ENCODE measurements around the gene RGS6.
A peak's percentile ranks its signal among the peaks of the same experiment; 100 is the strongest.

RGS6 gene

GRCh38 chr14:72513965-72514659 lies 581.9 kb downstream of the RGS6 start:
- TF ChIP-seq ZNF384 (IDR thresholded peaks at IDR 0.05), result no peak
- TF ChIP-seq TARDBP (IDR thresholded peaks at IDR 0.05), result no peak
- TF ChIP-seq NFRKB (IDR thresholded peaks at IDR 0.05), result no peak
- TF ChIP-seq FOXK2 (IDR thresholded peaks at IDR 0.05), result no peak
- no peak for TF ChIP-seq SUZ12 (IDR thresholded peaks at IDR 0.05)
- no peak for TF ChIP-seq FOXA1 (IDR thresholded peaks at IDR 0.05)
- TF ChIP-seq CTBP1 (IDR thresholded peaks at IDR 0.05; ENCODE audit: borderline replicate concordance), result no peak
- TF ChIP-seq HDGF (IDR thresholded peaks at IDR 0.05; ENCODE audit: borderline replicate concordance), result no peak
- no peak for TF ChIP-seq L3MBTL2 (conservative IDR thresholded peaks at IDR 0.05)
- no peak for TF ChIP-seq ARNT (IDR thresholded peaks at IDR 0.05)
- TF ChIP-seq PKNOX1 (IDR thresholded peaks at IDR 0.05), result no peak
- TF ChIP-seq SP1 (IDR thresholded peaks at IDR 0.05), result no peak
- no peak for TF ChIP-seq LEF1 (IDR thresholded peaks at IDR 0.05; ENCODE audit: borderline replicate concordance)
- no peak for TF ChIP-seq BHLHE40 (IDR thresholded peaks at IDR 0.05; ENCODE audit: borderline replicate concordance)
- no peak for TF ChIP-seq FOXM1 (IDR thresholded peaks at IDR 0.05; ENCODE audit: borderline replicate concordance)
- TF ChIP-seq ELF4 (IDR thresholded peaks at IDR 0.05), result no peak
- CTCF ChIA-PET, result interaction anchor here (0.5 to 6.2 kb wide), 25 partner anchors 9 to 489 kb away, joined by 3 to 86 read pairs (median 4); partner anchors contain the start of genes DCAF4 and DPF3
- POLR2A ChIA-PET, result interaction anchor here (1.6 kb wide), 1 partner anchor 394 kb away, joined by 7 read pairs; no protein-coding TSS in a partner anchor
- peak; percentile 57 for DNase-seq (ENCODE audit: extremely low spot score)

- TF ChIP-seq FOXA1 (IDR thresholded peaks at IDR 0.05) (no peak), TARDBP (IDR thresholded peaks at IDR 0.05) (no peak), CTBP1 (IDR thresholded peaks at IDR 0.05; ENCODE audit: borderline replicate concordance) (no peak), PKNOX1 (IDR thresholded peaks at IDR 0.05) (no peak), BHLHE40 (IDR thresholded peaks at IDR 0.05; ENCODE audit: borderline replicate concordance) (no peak), L3MBTL2 (conservative IDR thresholded peaks at IDR 0.05) (no peak), SUZ12 (IDR thresholded peaks at IDR 0.05) (no peak), LEF1 (IDR thresholded peaks at IDR 0.05; ENCODE audit: borderline replicate concordance) (no peak), FOXM1 (IDR thresholded peaks at IDR 0.05; ENCODE audit: borderline replicate concordance) (no peak), FOXK2 (IDR thresholded peaks at IDR 0.05) (no peak), ELF4 (IDR thresholded peaks at IDR 0.05) (no peak)
- CTCF ChIA-PET, result interaction anchor here (0.5 to 6.2 kb wide), 22 partner anchors 10 to 481 kb away, joined by 3 to 86 read pairs (median 5); partner anchors contain the start of genes DCAF4 and DPF3
- POLR2A ChIA-PET, result interaction anchor here (1.6 kb wide), 1 partner anchor 393 kb away, joined by 7 read pairs; no protein-coding TSS in a partner anchor
These were observed 582.4 kb downstream of the RGS6 start for GRCh38 chr14:72514660-72515025.

GRCh38 chr14:72515779-72516770 lies 583.8 kb downstream of the RGS6 start:
- CTCF ChIA-PET, result interaction anchor here (0.5 to 6.2 kb wide), 5 partner anchors 95 to 432 kb away, joined by 5 to 86 read pairs (median 6); partner anchors contain the start of gene DPF3
- TF ChIP-seq HDGF (IDR thresholded peaks at IDR 0.05; ENCODE audit: borderline replicate concordance) (no peak), CTBP1 (IDR thresholded peaks at IDR 0.05; ENCODE audit: borderline replicate concordance) (no peak), FOXK2 (IDR thresholded peaks at IDR 0.05) (no peak), FOXA1 (IDR thresholded peaks at IDR 0.05) (no peak), L3MBTL2 (conservative IDR thresholded peaks at IDR 0.05) (no peak), ARNT (IDR thresholded peaks at IDR 0.05) (no peak), SUZ12 (IDR thresholded peaks at IDR 0.05) (no peak), NFRKB (IDR thresholded peaks at IDR 0.05) (no peak), FOXM1 (IDR thresholded peaks at IDR 0.05; ENCODE audit: borderline replicate concordance) (no peak), PKNOX1 (IDR thresholded peaks at IDR 0.05) (no peak), BHLHE40 (IDR thresholded peaks at IDR 0.05; ENCODE audit: borderline replicate concordance) (no peak), ZNF384 (IDR thresholded peaks at IDR 0.05) (no peak), ELF4 (IDR thresholded peaks at IDR 0.05) (no peak), SP1 (IDR thresholded peaks at IDR 0.05) (no peak), TARDBP (IDR thresholded peaks at IDR 0.05) (no peak), LEF1 (IDR thresholded peaks at IDR 0.05; ENCODE audit: borderline replicate concordance) (no peak)
- POLR2A ChIA-PET, result interaction anchor here (1.0 kb wide), 1 partner anchor 388 kb away, joined by 3 read pairs; no protein-coding TSS in a partner anchor
- DNase-seq (ENCODE audit: extremely low spot score), result no peak

More at GRCh38 chr14:72514660-72515025, 582.4 kb downstream of the RGS6 start:
- DNase-seq (ENCODE audit: extremely low spot score), result no peak

- DNase-seq (ENCODE audit: extremely low spot score), result peak; percentile 61
- peak; percentile 89 for TF ChIP-seq ZNF384 (IDR thresholded peaks at IDR 0.05)
- TF ChIP-seq ARNT (IDR thresholded peaks at IDR 0.05), result no peak
- ChIA-PET CTCF (interaction anchor here (0.5 to 6.2 kb wide), 12 partner anchors 12 to 439 kb away, joined by 3 to 86 read pairs (median 5); partner anchors contain the start of gene DPF3), POLR2A (no interaction called here)
These were observed 584.9 kb downstream of the RGS6 start for GRCh38 chr14:72516936-72517700.
